ENCODE data around the gene MTG2.

DNA sequence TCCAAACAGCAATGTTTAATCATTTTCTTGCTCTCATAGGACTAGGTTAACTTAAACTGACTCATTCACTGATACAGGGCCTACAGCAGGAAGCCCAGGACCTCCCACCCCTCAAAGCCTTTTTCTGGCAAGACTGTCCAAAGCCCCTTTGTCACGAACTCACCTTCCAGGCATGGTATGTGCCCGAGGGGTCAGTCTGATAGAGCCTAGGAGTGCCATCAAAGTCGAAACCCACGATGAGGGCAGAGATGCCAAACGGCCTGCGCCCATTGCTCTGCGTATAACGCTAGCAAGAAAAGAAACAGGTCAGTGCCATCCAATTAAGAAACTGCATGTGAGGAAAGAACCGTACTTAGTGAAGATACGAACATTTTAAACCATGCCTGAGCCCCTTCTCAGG is 43.9 kb upstream of the MTG2 start:
- TF ChIP-seq POLR2A (IDR thresholded peaks at IDR 0.05): no peak
- TF ChIP-seq, protein P1, sequence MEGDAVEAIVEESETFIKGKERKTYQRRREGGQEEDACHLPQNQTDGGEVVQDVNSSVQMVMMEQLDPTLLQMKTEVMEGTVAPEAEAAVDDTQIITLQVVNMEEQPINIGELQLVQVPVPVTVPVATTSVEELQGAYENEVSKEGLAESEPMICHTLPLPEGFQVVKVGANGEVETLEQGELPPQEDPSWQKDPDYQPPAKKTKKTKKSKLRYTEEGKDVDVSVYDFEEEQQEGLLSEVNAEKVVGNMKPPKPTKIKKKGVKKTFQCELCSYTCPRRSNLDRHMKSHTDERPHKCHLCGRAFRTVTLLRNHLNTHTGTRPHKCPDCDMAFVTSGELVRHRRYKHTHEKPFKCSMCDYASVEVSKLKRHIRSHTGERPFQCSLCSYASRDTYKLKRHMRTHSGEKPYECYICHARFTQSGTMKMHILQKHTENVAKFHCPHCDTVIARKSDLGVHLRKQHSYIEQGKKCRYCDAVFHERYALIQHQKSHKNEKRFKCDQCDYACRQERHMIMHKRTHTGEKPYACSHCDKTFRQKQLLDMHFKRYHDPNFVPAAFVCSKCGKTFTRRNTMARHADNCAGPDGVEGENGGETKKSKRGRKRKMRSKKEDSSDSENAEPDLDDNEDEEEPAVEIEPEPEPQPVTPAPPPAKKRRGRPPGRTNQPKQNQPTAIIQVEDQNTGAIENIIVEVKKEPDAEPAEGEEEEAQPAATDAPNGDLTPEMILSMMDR (IDR thresholded peaks at IDR 0.05): no peak
- TF ChIP-seq POLR2AphosphoS5 (IDR thresholded peaks at IDR 0.05): no peak
- no peak for TF ChIP-seq EP300 (IDR thresholded peaks at IDR 0.05)
